B cell (primary cell): ENCODE measurements around the gene SPTB. TPM values are rescaled to one million over a fixed set of nuclear protein-coding genes. Genes with fewer than 3 reads are reported as not detected.
"Not testable (repeated sequence)": the region's sequence is repeated elsewhere in the genome, so short reads cannot be mapped to it uniquely, and the experiment has no call there.

Source experiments
- ATAC-seq: fragments of 200-7000 bp; cut with Tn5 transposase; one replicate; pipeline ENCODE4 v1.10.0; 2021; ENCODE audit warnings: low read depth, mild to moderate bottlenecking, moderate number of reproducible peaks, moderate library complexity
- CTCF ChIA-PET: fragments of 350-600 bp; sonication (Branson Sonifier 250); formaldehyde crosslinking; loops from one replicate; lab custom pipeline; 2021; ENCODE audit warnings: antibody characterized with exemption, inconsistent platforms; lab: Charles Lee
- POLR2A ChIA-PET: fragments of 350-600 bp; sonication (Branson Sonifier 250); formaldehyde crosslinking; loops from one replicate; lab custom pipeline; 2021; ENCODE audit warnings: antibody characterized with exemption; lab: Charles Lee
- DNase-seq: peaks from one replicate; pipeline ENCODE4 v3.0.0; 2013
- H2AFZ ChIP-seq: 2 replicates; pipeline ENCODE4 v1.6.1; 2012; ENCODE audit warnings: mild to moderate bottlenecking, low read depth, low read length; ENCODE audit not compliant: insufficient read depth, poor library complexity, severe bottlenecking
- H3K27ac ChIP-seq, 2 donors: 1 replicate in 1 of 2; 2 replicates in 1 of 2; pipeline ENCODE4 v1.5.1; 2012 to 2013; ENCODE audit warnings: low read length in 2 of 2, mild to moderate bottlenecking in 2 of 2, moderate library complexity in 1 of 2
- H3K27me3 ChIP-seq, 4 experiments: fragments of 200-600 bp in 1 of 4; sonication (generic) in 1 of 4; replicated peaks in 1 of 4; 1 replicate in 2 of 4; 2 replicates in 2 of 4; pipeline versions ENCODE4 v1.6.1 to v1.7.0; 2013 to 2016; ENCODE audit warnings: low read length in 3 of 4, mild to moderate bottlenecking in 2 of 4, mixed read lengths in 1 of 4, moderate library complexity in 1 of 4; ENCODE audit not compliant: insufficient read depth in 4 of 4, control insufficient read depth in 3 of 4; ENCODE audit errors: control extremely low read depth in 1 of 4
- H3K36me3 ChIP-seq, 2 experiments: replicated peaks in 1 of 2; 1 replicate in 1 of 2; 2 replicates in 1 of 2; pipeline versions ENCODE4 v1.6.1 to v1.7.1; 2013; ENCODE audit warnings: low read length in 1 of 2; ENCODE audit not compliant: insufficient read depth in 2 of 2, control insufficient read depth in 1 of 2; ENCODE audit errors: control extremely low read depth in 1 of 2, extremely low read depth in 1 of 2
- H3K4me1 ChIP-seq, 2 donors: fragments of 200-600 bp in 1 of 2; sonication (generic) in 1 of 2; 1 replicate in 1 of 2; 2 replicates in 1 of 2; pipeline versions ENCODE4 v1.5.1 to v1.6.1; 2013 to 2017; ENCODE audit warnings: low read length in 2 of 2; ENCODE audit not compliant: control insufficient read depth in 2 of 2, insufficient read depth in 2 of 2
- H3K4me2 ChIP-seq: replicated peaks from 2 replicates; pipeline ENCODE3; 2012; ENCODE audit warnings: mild to moderate bottlenecking, low read depth, low read length; ENCODE audit not compliant: poor library complexity, severe bottlenecking
- H3K4me3 ChIP-seq, 5 experiments: fragments of 200-600 bp in 1 of 5; sonication (generic) in 1 of 5; 1 replicate in 3 of 5; 2 replicates in 2 of 5; pipeline versions ENCODE4 v1.5.1 to v1.7.0; 2011 to 2016; ENCODE audit warnings: low read length in 4 of 5, mild to moderate bottlenecking in 4 of 5, low read depth in 2 of 5, control low read depth in 1 of 5, moderate library complexity in 1 of 5; ENCODE audit not compliant: insufficient read depth in 1 of 5; ENCODE audit errors: control extremely low read depth in 1 of 5, extremely low read depth in 1 of 5
- H3K79me2 ChIP-seq: fragments of 200-600 bp; sonication (generic); one replicate; pipeline ENCODE4 v1.6.0; 2016; ENCODE audit warnings: low read length; ENCODE audit not compliant: control insufficient read depth, insufficient read depth
- H3K9ac ChIP-seq: fragments of 200-600 bp; sonication (generic); 2 replicates; pipeline ENCODE4 v1.6.1; 2017; ENCODE audit warnings: mild to moderate bottlenecking, low read length, moderate library complexity
- H3K9me3 ChIP-seq, 3 donors: one replicate each; pipeline versions ENCODE4 v1.6.1 to v1.7.1; 2013; ENCODE audit warnings: low read length in 2 of 3; ENCODE audit not compliant: control insufficient read depth in 2 of 3, insufficient read depth in 1 of 3; ENCODE audit errors: control extremely low read depth in 1 of 3
- H4K20me1 ChIP-seq: 2 replicates; pipeline ENCODE4 v1.6.0; 2012; ENCODE audit warnings: mild to moderate bottlenecking, low read length; ENCODE audit not compliant: insufficient read depth, control insufficient read depth, poor library complexity, severe bottlenecking
- H3K27ac Mint-ChIP-seq: one replicate; pipeline ENCODE4 v1.8.0; 2021; ENCODE audit warnings: mixed read lengths
- H3K27me3 Mint-ChIP-seq: one replicate; pipeline ENCODE4 v1.8.0; 2021; ENCODE audit warnings: mixed read lengths
- H3K4me1 Mint-ChIP-seq: one replicate; pipeline ENCODE4 v1.8.0; 2021; ENCODE audit warnings: mixed read lengths
- H3K4me3 Mint-ChIP-seq: one replicate; pipeline ENCODE4 v1.8.0; 2021; ENCODE audit warnings: mixed read lengths
- H3K9me3 Mint-ChIP-seq: one replicate; pipeline ENCODE4 v1.8.0; 2022; ENCODE audit warnings: mixed read lengths; ENCODE audit not compliant: insufficient read depth
- EZH2 ChIP-seq: IDR thresholded peaks from 2 replicates; pipeline ENCODE4 v1.6.1; 2012; ENCODE audit warnings: borderline replicate concordance, low read depth, mild to moderate bottlenecking, moderate library complexity, low read length; ENCODE audit not compliant: insufficient read depth, poor library complexity, severe bottlenecking
- WGBS: methylation state at CpG from one replicate; pipeline ENCODE4 v1.1.5; 2013; ENCODE audit warnings: missing lambda C conversion rate; ENCODE audit not compliant: insufficient coverage; 5-methylcytosine and 5-hydroxymethylcytosine counted together
- intact Hi-C: fragments of 100-400 bp; cut with micrococcal nuclease; formaldehyde crosslinking; loops from one replicate; pipeline ENCODE4 v1.10.0; 2022
- polyA plus RNA-seq: library from polyadenylated mRNA; depleted of rRNA; stranded (reverse); fragments of >200 nt; gene quantifications from 2 replicates; pipeline ENCODE4 v1.2.3, GENCODE V29; 2012
- total RNA-seq, 2 donors: library from RNA; stranded (reverse); fragments of 120-200 nt in 1 of 2; gene quantifications; 1 replicate in 1 of 2; 2 replicates in 1 of 2; pipeline versions ENCODE4 v1.2.3 to v1.2.4, GENCODE V29; 2013 to 2022
- TF ChIP-seq, protein P1 (sequence below): fragments of 200-600 bp; IDR thresholded peaks from one replicate; pipeline ENCODE4 v1.8.0; 2022; ENCODE audit warnings: antibody characterized with exemption, mild to moderate bottlenecking

SPTB gene
- total and polyA plus RNA-seq, 2 donors (not counting 1 experiment from before 2014, with no cell fraction given), result 0.12 TPM; not detected in 1

DNA sequence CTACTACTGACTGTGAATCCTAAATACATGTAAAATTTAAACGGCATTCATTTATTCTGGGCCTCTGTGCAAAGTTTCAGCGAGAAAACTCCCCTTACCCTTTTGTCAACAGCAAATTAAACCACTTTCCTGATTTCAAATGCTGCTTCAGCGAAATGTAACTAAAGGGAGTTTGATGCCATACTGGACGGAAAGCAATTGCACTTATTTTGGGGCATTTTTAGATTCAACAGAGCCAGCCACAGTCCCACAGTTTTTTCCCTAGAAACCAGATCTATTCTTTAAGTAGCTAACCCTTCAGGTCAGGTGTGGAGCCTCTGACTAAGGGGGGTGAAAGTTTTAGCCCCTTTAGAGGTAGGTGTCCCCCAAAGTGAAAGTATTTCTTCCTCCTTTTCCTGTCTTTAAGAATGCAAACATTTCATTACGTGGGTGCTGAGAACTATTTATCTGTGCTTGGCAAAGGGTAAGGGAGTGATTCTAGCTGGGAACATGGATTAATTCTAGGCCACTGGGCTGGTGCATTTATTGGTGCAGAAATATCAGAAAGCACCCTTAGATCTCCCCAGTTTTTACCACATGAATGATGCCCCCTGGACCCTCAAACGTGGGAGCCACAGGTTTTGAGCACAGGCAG is 72.7 kb downstream of the SPTB start:
- Histone ChIP-seq H3K36me3 (no peaks in the 10 kb centered on the region), H3K4me2 (no peak overlapping the region), H3K9me3 (no peaks in the 10 kb centered on the region), H3K4me3 (no peak overlapping the region), H3K9ac (no peak overlapping the region), H3K79me2 (no peaks in the 10 kb centered on the region), H2AFZ (no peak overlapping the region), H3K27me3 (no peaks in the 10 kb centered on the region), H4K20me1 (no peaks in the 10 kb centered on the region), H3K27ac (no peak overlapping the region), H3K4me1 (no peaks in the 10 kb centered on the region)
- Mint-ChIP-seq H3K27ac (no peak overlapping the region), H3K4me1 (no peaks in the 10 kb centered on the region), H3K9me3 (no peaks in the 10 kb centered on the region), H3K27me3 (peaks cover 18% of the 10 kb centered on the region), H3K4me3 (no peak overlapping the region)
- ATAC-seq (no peak), DNase-seq (no peak)
- CTCF ChIA-PET, result interaction anchor here (0.8 kb wide), 1 partner anchor 9 kb away, joined by 3 read pairs; no protein-coding TSS in a partner anchor
- intact Hi-C loops, result no loop called here
- POLR2A ChIA-PET, result no interaction called here
- TF ChIP-seq, protein P1, sequence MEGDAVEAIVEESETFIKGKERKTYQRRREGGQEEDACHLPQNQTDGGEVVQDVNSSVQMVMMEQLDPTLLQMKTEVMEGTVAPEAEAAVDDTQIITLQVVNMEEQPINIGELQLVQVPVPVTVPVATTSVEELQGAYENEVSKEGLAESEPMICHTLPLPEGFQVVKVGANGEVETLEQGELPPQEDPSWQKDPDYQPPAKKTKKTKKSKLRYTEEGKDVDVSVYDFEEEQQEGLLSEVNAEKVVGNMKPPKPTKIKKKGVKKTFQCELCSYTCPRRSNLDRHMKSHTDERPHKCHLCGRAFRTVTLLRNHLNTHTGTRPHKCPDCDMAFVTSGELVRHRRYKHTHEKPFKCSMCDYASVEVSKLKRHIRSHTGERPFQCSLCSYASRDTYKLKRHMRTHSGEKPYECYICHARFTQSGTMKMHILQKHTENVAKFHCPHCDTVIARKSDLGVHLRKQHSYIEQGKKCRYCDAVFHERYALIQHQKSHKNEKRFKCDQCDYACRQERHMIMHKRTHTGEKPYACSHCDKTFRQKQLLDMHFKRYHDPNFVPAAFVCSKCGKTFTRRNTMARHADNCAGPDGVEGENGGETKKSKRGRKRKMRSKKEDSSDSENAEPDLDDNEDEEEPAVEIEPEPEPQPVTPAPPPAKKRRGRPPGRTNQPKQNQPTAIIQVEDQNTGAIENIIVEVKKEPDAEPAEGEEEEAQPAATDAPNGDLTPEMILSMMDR, result no peak
- TF ChIP-seq EZH2, result no peak
- WGBS, result 94% methylated on average over 3 of the region's 6 CpGs

DNA sequence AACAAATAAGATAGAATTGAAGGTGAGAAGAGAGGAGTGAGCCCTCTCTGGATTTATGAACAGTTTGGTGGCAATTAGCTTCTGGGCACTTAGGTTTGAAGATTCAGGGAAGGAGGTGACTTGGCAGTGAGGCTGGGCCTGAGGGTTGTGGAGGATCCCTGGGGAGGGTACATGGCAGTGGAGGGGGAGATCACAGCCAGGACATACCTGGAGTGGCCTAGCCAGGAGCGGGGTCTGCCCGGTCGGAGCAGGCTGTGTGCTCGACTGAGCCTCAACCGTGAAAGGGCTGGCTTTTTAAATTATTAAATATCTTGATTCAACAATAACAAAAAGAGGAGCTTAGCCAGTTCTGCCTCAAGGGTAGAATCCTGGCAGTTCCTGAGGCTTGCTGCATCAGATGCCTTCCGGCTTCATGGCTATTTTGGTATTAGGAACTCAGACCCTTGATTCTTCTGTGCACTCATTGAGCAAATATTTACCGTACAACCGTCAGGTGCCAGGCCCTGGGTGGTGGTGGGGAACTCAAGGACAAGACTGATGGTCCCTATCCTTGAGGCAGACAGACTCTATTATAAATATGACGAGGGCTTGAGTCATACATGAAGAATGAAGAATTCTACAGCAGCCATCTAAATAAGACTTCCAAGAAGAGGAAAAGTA is 73.4 kb downstream of the SPTB start:
- ChIA-PET POLR2A (no interaction called here), CTCF (no interaction called here)
- Mint-ChIP-seq H3K4me3 (no peak overlapping the region), H3K27ac (no peak overlapping the region), H3K27me3 (peaks cover 22% of the 10 kb centered on the region), H3K9me3 (no peaks in the 10 kb centered on the region), H3K4me1 (no peaks in the 10 kb centered on the region)
- Histone ChIP-seq H3K79me2 (no peaks in the 10 kb centered on the region), H3K27ac (no peak overlapping the region), H3K27me3 (no peaks in the 10 kb centered on the region), H3K4me3 (no peak overlapping the region), H3K9ac (no peak overlapping the region), H3K4me1 (no peaks in the 10 kb centered on the region), H2AFZ (no peak overlapping the region), H4K20me1 (no peaks in the 10 kb centered on the region), H3K36me3 (no peaks in the 10 kb centered on the region), H3K4me2 (no peak overlapping the region), H3K9me3 (no peaks in the 10 kb centered on the region)
- TF ChIP-seq EZH2, result no peak
- TF ChIP-seq, protein P1, result no peak
- WGBS, result 95% methylated on average over 3 of the region's 9 CpGs
- ATAC-seq (no peak), DNase-seq (no peak)
- intact Hi-C loops, result no loop called here

DNA sequence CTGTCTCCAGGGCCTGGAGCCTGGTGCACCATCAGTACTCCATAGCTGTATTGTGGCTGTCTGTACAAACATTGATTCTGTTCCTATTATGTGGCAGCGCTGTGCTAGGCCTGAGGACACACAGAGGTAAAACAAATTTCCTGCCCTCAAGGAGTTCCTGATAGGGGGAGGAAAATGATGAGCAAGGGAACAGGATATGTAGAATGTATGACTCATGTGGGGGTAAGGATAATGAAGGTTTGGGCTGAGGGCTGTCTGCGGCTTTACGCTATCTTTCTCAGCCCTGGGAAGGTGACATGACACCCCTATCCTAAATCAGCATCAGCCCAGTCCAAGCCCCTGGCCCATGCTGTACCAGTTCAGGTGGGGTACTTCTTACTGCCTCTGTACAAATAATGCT is 74.1 kb downstream of the SPTB start:
- ATAC-seq, DNase-seq, H3K4me2 ChIP-seq, H3K9me3 ChIP-seq, intact Hi-C loops, H3K9me3 Mint-ChIP-seq, H3K4me3 Mint-ChIP-seq, H4K20me1 ChIP-seq, H3K27me3 ChIP-seq, H2AFZ ChIP-seq, H3K79me2 ChIP-seq, H3K4me1 Mint-ChIP-seq, POLR2A ChIA-PET, H3K4me1 ChIP-seq, H3K27ac Mint-ChIP-seq, CTCF ChIA-PET, H3K4me3 ChIP-seq, H3K27ac ChIP-seq, H3K9ac ChIP-seq, H3K36me3 ChIP-seq: not testable (repeated sequence)
- peaks cover 26% of the 10 kb centered on the region for H3K27me3 Mint-ChIP-seq
- WGBS, result no CpG with 5 or more reads among the region's 3 CpGs
